Measurements from ENCODE around the gene JAKMIP2. TPM values are rescaled to one million over a fixed set of nuclear protein-coding genes. Genes with fewer than 3 reads are reported as not detected.

The JAKMIP2 gene
- total RNA-seq, 1 experiment from 2014 or later: not detected

GRCh38 chr5:147742151-147742550, 40.4 kb downstream of the JAKMIP2 start (continued):
- no peak for TF ChIP-seq YY1 (IDR thresholded peaks at IDR 0.05; ENCODE audit: extremely low read depth, insufficient replicate concordance, low read depth, low read length)

GRCh38 chr5:147740864-147741263, 41.7 kb downstream of the JAKMIP2 start:
- no peak overlapping the region for H3K27ac ChIP-seq (ENCODE audit: low read depth, low read length)
- POLR2A ChIA-PET: no interaction called here

DNA sequence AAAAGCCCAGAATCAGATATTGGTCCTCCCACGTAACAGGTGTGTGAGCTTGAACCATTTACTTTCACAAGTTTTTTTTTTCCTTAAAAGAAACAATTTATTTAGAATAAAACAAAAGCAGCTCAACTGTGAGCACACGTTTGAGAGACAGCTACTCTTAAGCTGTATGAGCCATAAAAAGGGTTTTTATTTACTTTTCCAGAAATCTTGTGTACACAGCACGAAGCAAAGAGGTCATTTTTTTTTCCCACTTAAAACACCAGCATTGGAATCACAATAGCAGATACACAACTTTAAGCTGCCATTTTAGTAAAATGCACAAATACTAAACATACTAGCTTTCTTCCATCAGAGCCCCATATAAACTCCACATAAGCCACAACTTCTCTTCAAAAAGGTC, 44.6 kb downstream of the JAKMIP2 start:
- intact Hi-C loops (cut with micrococcal nuclease): no loop called here
- no peak overlapping the region for H3K27ac ChIP-seq (ENCODE audit: low read depth, low read length)
- no TSS peak for BruUV-seq (replicated peaks)
- no peaks in the 10 kb centered on the region for H3K9me2 ChIP-seq (ENCODE audit: insufficient read depth)
- no peak for DNase-seq (ENCODE audit: low read depth, low spot score)
- H3K27me3 ChIP-seq (ENCODE audit: insufficient read depth, low read length): 0 out of 2 replicates have a peak, but pooled peaks cover 5% of the 10 kb centered on the region
- no peaks in the 10 kb centered on the region for H3K9me3 ChIP-seq (ENCODE audit: control insufficient read depth in 1 of 2, insufficient read depth in 1 of 2, low read depth in 1 of 2, low read length in 2 of 2)
- ChIA-PET CTCF (no interaction called here), RAD21 (ENCODE audit: low non-redundant PET in 1 of 2, low total read pairs in 2 of 2, uncharacterized antibody in 2 of 2, unreplicated experiment in 2 of 2) (no interaction called here), POLR2A (no interaction called here)
- no peaks in the 10 kb centered on the region for H3K36me3 ChIP-seq (ENCODE audit: control insufficient read depth in 1 of 2, insufficient read depth in 2 of 2, low read length in 2 of 2)
- no peak overlapping the region for H2AFZ ChIP-seq (ENCODE audit: low read depth, low read length, poor library complexity, severe bottlenecking)
- no peaks in the 10 kb centered on the region for H4K20me1 ChIP-seq (ENCODE audit: insufficient read depth)
- ATAC-seq: no peak
- H3K79me2 ChIP-seq (ENCODE audit: insufficient read depth, low read length): no peaks in the 10 kb centered on the region
- H3K4me2 ChIP-seq (ENCODE audit: low read length): no peak overlapping the region
- no peaks in the 10 kb centered on the region for H3K4me1 ChIP-seq (ENCODE audit: control insufficient read depth in 1 of 2, insufficient read depth in 2 of 2, low read length in 2 of 2)
- TF ChIP-seq, protein P1, sequence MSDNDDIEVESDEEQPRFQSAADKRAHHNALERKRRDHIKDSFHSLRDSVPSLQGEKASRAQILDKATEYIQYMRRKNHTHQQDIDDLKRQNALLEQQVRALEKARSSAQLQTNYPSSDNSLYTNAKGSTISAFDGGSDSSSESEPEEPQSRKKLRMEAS (IDR thresholded peaks at IDR 0.05): no peak
- no peak for TF ChIP-seq EZH2 (IDR thresholded peaks at IDR 0.05)
- TF ChIP-seq, protein P2, sequence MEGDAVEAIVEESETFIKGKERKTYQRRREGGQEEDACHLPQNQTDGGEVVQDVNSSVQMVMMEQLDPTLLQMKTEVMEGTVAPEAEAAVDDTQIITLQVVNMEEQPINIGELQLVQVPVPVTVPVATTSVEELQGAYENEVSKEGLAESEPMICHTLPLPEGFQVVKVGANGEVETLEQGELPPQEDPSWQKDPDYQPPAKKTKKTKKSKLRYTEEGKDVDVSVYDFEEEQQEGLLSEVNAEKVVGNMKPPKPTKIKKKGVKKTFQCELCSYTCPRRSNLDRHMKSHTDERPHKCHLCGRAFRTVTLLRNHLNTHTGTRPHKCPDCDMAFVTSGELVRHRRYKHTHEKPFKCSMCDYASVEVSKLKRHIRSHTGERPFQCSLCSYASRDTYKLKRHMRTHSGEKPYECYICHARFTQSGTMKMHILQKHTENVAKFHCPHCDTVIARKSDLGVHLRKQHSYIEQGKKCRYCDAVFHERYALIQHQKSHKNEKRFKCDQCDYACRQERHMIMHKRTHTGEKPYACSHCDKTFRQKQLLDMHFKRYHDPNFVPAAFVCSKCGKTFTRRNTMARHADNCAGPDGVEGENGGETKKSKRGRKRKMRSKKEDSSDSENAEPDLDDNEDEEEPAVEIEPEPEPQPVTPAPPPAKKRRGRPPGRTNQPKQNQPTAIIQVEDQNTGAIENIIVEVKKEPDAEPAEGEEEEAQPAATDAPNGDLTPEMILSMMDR (IDR thresholded peaks at IDR 0.05 in 2 of 3, conservative IDR thresholded peaks at IDR 0.05 in 1 of 3; ENCODE audit: borderline replicate concordance in 1 of 3, insufficient read depth in 1 of 3, low read depth in 2 of 3, low read length in 2 of 3): no peak
- no peak for TF ChIP-seq JUND (IDR thresholded peaks at IDR 0.05)
- TF ChIP-seq SP1 (IDR thresholded peaks at IDR 0.05; ENCODE audit: low read depth): no peak
- no peak for TF ChIP-seq SIN3A (IDR thresholded peaks at IDR 0.05; ENCODE audit: low read depth)
- no peak for TF ChIP-seq YY1 (IDR thresholded peaks at IDR 0.05; ENCODE audit: extremely low read depth, insufficient replicate concordance, low read depth, low read length)
- no peak for TF ChIP-seq FOSL1 (IDR thresholded peaks at IDR 0.05; ENCODE audit: low read depth)
- TF ChIP-seq TCF7L2 (IDR thresholded peaks at IDR 0.05; ENCODE audit: borderline replicate concordance, extremely low read depth, insufficient read depth, insufficient read length): no peak
- no peak for TF ChIP-seq ZFX (IDR thresholded peaks at IDR 0.05)
- TF ChIP-seq EGR1 (IDR thresholded peaks at IDR 0.05; ENCODE audit: low read depth): no peak
- H3K4me3 ChIP-seq (replicated peaks in 1 of 2; ENCODE audit: low read depth in 1 of 2, low read length in 2 of 2): no peak overlapping the region
- H3K9ac ChIP-seq (ENCODE audit: low read length): no peak overlapping the region

More at GRCh38 chr5:147740864-147741263, 41.7 kb downstream of the JAKMIP2 start:
- ChIA-PET CTCF (no interaction called here), RAD21 (ENCODE audit: low non-redundant PET in 1 of 2, low total read pairs in 2 of 2, uncharacterized antibody in 2 of 2, unreplicated experiment in 2 of 2) (no interaction called here)
- Histone ChIP-seq H3K4me3 (replicated peaks in 1 of 2; ENCODE audit: low read depth in 1 of 2, low read length in 2 of 2) (no peak overlapping the region), H3K79me2 (ENCODE audit: insufficient read depth, low read length) (no peaks in the 10 kb centered on the region), H3K4me2 (ENCODE audit: low read length) (no peak overlapping the region), H3K9ac (ENCODE audit: low read length) (no peak overlapping the region), H3K4me1 (ENCODE audit: control insufficient read depth in 1 of 2, insufficient read depth in 2 of 2, low read length in 2 of 2) (no peaks in the 10 kb centered on the region), H3K36me3 (ENCODE audit: control insufficient read depth in 1 of 2, insufficient read depth in 2 of 2, low read length in 2 of 2) (no peaks in the 10 kb centered on the region), H2AFZ (ENCODE audit: low read depth, low read length, poor library complexity, severe bottlenecking) (no peak overlapping the region), H3K9me3 (ENCODE audit: control insufficient read depth in 1 of 2, insufficient read depth in 1 of 2, low read depth in 1 of 2, low read length in 2 of 2) (no peaks in the 10 kb centered on the region), H4K20me1 (ENCODE audit: insufficient read depth) (no peaks in the 10 kb centered on the region), H3K9me2 (ENCODE audit: insufficient read depth) (no peaks in the 10 kb centered on the region), H3K27me3 (ENCODE audit: insufficient read depth, low read length) (peaks cover 15% of the 10 kb centered on the region; the same call in 1 of the 2 replicates)
- TF ChIP-seq POLR2AphosphoS5 (IDR thresholded peaks at IDR 0.05; ENCODE audit: low read depth, low read length): no peak
- intact Hi-C loops (cut with micrococcal nuclease): no loop called here
- ATAC-seq (peak; percentile 46; the same call in 1 of the 2 replicates), DNase-seq (ENCODE audit: low read depth, low spot score) (no peak)
- no TSS peak for BruUV-seq (replicated peaks)

All from HCT116 (cell line).